ENCODE measurements around the gene CYP2J2.
"Not testable (repeated sequence)": the region's sequence is repeated elsewhere in the genome, so short reads cannot be mapped to it uniquely, and the experiment has no call there.

Gene CYP2J2

GRCh38 chr1:59877108-59877682 is 49.4 kb downstream of the CYP2J2 start:
- no peak for DNase-seq (ENCODE audit: low read depth in 2 of 2)

- no peak for DNase-seq (ENCODE audit: low read depth in 2 of 2)
Observed at GRCh38 chr1:59871746-59872145, 54.8 kb downstream of the CYP2J2 start.

- no peak for DNase-seq (ENCODE audit: low read depth in 2 of 2)
Observed at GRCh38 chr1:59866462-59866861, 60.1 kb downstream of the CYP2J2 start.

GRCh38 chr1:59857679-59858354 is 68.8 kb downstream of the CYP2J2 start:
- DNase-seq (ENCODE audit: low read depth in 2 of 2) = no peak

GRCh38 chr1:59856725-59857338 is 69.7 kb downstream of the CYP2J2 start:
- no peak for DNase-seq (ENCODE audit: low read depth in 2 of 2)

- not testable (repeated sequence) for DNase-seq (ENCODE audit: low read depth in 2 of 2)
Observed at GRCh38 chr1:59855297-59855696, 71.3 kb downstream of the CYP2J2 start.

GRCh38 chr1:59852117-59852516 is 74.5 kb downstream of the CYP2J2 start:
- DNase-seq (ENCODE audit: low read depth in 2 of 2) = no peak

GRCh38 chr1:59846895-59847282 is 79.7 kb downstream of the CYP2J2 start:
- DNase-seq (ENCODE audit: low read depth in 2 of 2) = no peak

- DNase-seq (ENCODE audit: low read depth in 2 of 2) = no peak
Observed at GRCh38 chr1:59846209-59846894, 80.2 kb downstream of the CYP2J2 start.

- DNase-seq (ENCODE audit: low read depth in 2 of 2) = no peak
Observed at GRCh38 chr1:59845091-59845490, 81.5 kb downstream of the CYP2J2 start.

Data from stimulated activated CD8-positive, alpha-beta memory T cell treated with anti-CD3 and anti-CD28 coated beads, Interleukin-15, amount 100 ng/mL, for 48 hours (primary cell).